HUES6 (cell line): ENCODE data around the gene KLC4.

Experiments used
- H3K27ac ChIP-seq: 2 replicates; pipeline ENCODE4 v1.7.0; 2013; ENCODE audit warnings: low read depth, mild to moderate bottlenecking, low read length, inconsistent platforms
- H3K27me3 ChIP-seq: 2 replicates; pipeline ENCODE4 v1.6.1; 2013; ENCODE audit warnings: low read length; ENCODE audit not compliant: control insufficient read depth, insufficient read depth
- H3K36me3 ChIP-seq: 2 replicates; pipeline ENCODE4 v1.6.1; 2013; ENCODE audit warnings: low read length; ENCODE audit not compliant: control insufficient read depth, insufficient read depth
- H3K4me1 ChIP-seq: 2 replicates; pipeline ENCODE4 v1.6.1; 2013; ENCODE audit warnings: low read length; ENCODE audit not compliant: control insufficient read depth, insufficient read depth
- H3K4me3 ChIP-seq: 2 replicates; pipeline ENCODE4 v1.5.1; 2013; ENCODE audit warnings: low read depth, low read length
- H3K9ac ChIP-seq: one replicate; pipeline ENCODE4 v1.6.1; 2013; ENCODE audit warnings: mild to moderate bottlenecking, low read length
- H3K9me3 ChIP-seq: 2 replicates; pipeline ENCODE4 v1.6.1; 2013; ENCODE audit warnings: low read depth, low read length; ENCODE audit not compliant: control insufficient read depth, insufficient read depth

KLC4 gene

DNA sequence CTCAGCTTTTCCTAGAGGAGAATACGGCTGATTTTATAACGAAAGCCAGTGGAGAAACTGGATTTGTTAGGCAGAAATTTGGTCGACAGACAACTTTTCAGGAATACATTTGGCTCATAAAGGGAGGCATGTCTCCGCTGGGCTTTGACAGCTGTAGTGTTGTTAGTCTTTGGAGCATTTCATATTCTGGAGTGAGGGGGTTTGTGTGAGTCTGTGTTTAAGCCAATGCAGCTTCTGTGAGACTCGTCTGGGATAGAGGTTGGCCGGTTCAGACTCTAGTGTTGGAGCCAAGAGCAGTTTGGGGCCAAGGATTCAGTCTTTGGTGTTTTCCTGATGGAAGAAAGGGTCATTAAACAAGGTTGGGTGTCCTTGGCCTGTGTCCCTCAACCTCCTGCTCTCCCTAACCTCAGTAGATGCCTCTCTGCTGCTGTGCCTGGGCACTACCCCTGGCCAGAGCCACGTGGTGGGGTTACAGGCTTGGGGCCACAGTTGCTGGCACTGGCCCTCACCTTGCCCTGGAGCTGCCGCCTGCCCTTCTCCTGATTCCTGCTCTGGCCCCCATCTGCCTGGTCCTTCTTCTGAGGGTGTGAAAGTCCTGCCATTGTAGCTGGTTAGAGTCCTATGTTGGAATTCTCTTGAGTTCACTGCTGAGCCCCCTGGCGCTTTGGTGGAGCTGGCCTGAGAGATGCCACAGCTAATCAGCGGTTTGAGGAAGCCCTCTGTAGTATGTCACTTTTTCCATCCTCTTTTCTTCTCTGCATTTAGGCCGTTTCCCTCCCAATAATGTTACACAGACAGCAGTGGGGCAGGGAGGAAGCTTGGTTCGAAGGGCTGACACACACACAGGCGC is 23.6 kb downstream of the KLC4 start:
- H3K9ac ChIP-seq: no peak overlapping the region
- no peaks in the 10 kb centered on the region for H3K27me3 ChIP-seq
- peaks cover 31% of the 10 kb centered on the region for H3K4me1 ChIP-seq

DNA sequence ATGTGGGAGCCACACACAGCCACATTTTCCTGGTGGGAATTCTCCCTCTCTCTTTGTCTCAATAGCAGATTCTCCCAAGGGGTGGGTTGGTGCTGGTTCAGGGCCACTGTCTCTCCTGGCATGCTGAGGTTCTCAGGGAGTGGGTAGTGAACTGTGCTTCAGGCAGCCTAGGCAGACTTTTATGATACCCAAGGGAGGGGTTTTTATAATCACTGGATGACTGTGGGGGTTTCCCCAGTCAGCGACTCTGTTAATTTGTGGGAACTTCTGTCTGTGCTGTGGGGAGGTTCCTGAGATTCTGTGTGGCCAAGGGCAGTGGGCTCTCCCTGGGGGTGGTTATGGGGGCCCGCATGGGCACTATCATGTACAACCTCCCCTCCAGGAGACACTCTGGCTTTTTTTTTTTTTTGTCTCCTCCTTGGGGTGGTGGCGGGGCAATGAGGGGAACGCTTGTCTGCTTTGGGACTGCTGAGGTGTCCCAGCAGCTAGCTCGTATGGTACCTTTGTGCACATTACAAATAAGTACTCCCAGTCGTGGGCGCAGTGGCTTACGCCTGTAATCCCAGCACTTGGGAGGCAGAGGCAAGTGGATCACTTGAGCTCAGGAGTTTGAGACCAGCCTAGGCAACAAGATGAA is 26.7 kb downstream of the KLC4 start:
- H3K9ac ChIP-seq: no peak overlapping the region
- H3K27ac ChIP-seq: no peak overlapping the region
- H3K9me3 ChIP-seq: no peaks in the 10 kb centered on the region
- peaks cover 42% of the 10 kb centered on the region for H3K4me1 ChIP-seq
- no peaks in the 10 kb centered on the region for H3K36me3 ChIP-seq
- no peaks in the 10 kb centered on the region for H3K27me3 ChIP-seq
- no peak overlapping the region for H3K4me3 ChIP-seq

More for the DNA sequence above, 23.6 kb downstream of the KLC4 start:
- H3K4me3 ChIP-seq: no peak overlapping the region
- no peaks in the 10 kb centered on the region for H3K9me3 ChIP-seq
- H3K27ac ChIP-seq: no peak overlapping the region
- H3K36me3 ChIP-seq: no peaks in the 10 kb centered on the region

DNA sequence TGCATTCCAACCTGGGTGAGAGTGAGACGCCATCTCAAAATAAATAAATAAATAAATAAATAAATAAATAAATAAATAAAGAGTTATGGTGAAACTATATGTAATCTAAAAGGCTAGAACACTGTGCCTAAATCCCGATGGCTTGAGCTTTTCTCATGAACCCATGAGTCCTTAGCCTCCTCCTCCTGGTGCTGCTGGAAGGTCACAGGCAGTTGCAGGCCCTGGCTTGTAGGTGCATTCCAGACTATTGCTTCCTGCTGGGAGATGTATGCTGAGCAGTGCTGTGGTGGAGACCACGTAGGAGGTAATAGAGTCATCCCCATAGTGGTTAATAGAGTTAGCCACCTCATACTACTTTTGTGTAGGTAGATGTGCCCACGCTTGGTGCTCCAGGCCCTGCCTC is 29.2 kb downstream of the KLC4 start:
- Histone ChIP-seq H3K9ac (no peak overlapping the region), H3K27ac (no peak overlapping the region)

DNA sequence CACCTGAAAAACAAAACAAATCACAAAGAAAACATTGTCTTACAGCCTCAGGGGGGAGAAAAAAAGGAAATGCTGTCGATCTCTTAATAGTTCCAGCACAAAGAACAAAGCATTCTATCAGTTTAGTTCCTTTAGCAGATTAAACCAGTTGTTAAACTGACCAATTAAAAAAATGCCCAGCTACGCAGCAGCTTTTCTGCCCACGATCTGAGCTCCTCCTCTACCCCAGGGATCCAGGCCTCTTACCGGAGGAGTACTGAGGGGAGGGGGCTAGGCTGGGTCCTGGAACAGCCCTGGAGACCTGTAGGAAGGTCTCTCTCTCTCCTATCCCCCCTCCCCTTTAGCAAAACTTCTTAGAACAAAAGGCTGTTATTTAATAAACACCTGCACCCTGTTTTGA is 30.0 kb downstream of the KLC4 start:
- Histone ChIP-seq H3K4me3 (peak overlapping the region; percentile 25), H3K9ac (peak overlapping the region; percentile 40)

More for the DNA sequence above, 29.2 kb downstream of the KLC4 start:
- Histone ChIP-seq H3K4me1 (peaks cover 49% of the 10 kb centered on the region), H3K9me3 (no peaks in the 10 kb centered on the region), H3K36me3 (no peaks in the 10 kb centered on the region), H3K4me3 (peak overlapping the region; percentile 25; the same call in 1 of the 2 replicates), H3K27me3 (no peaks in the 10 kb centered on the region)

DNA sequence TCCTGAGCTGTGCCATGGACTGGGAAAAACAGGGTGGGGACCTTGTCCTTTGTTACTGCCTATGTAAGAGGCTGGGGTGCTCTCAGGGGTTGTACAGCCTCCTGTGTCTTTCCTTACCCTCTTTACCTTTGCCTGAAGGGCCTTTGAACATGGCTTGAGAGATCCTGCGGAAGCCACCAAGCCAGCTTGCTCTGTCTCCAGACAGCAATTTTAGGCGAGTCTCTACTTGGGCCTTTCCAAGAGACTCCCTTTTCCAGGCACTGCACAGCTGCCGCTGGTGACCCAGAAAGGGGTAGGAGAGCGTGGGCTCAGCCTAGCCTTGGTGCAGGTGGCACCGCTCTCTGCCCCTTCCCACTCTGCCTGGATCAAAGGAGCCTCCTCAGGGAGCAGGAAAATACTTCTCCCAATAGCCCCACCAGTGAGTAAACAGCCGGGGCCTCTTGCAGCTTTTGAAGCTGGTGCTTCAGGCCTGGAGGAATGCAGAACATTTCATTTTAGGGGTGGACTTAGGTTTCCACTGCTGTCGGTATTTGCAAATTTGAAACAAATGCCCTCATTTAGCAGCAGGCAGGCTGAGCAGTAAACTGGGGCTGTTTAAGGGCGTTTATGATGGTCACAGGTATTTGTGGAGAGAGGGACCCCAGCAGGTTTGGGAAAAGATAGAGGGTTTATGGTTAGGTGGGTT is 30.6 kb downstream of the KLC4 start:
- H3K27ac ChIP-seq: peak overlapping the region; percentile 83

More for the DNA sequence above, 30.0 kb downstream of the KLC4 start:
- no peaks in the 10 kb centered on the region for H3K27me3 ChIP-seq
- no peaks in the 10 kb centered on the region for H3K9me3 ChIP-seq
- no peaks in the 10 kb centered on the region for H3K36me3 ChIP-seq
- peak overlapping the region; percentile 83 for H3K27ac ChIP-seq
- H3K4me1 ChIP-seq: peaks cover 55% of the 10 kb centered on the region

DNA sequence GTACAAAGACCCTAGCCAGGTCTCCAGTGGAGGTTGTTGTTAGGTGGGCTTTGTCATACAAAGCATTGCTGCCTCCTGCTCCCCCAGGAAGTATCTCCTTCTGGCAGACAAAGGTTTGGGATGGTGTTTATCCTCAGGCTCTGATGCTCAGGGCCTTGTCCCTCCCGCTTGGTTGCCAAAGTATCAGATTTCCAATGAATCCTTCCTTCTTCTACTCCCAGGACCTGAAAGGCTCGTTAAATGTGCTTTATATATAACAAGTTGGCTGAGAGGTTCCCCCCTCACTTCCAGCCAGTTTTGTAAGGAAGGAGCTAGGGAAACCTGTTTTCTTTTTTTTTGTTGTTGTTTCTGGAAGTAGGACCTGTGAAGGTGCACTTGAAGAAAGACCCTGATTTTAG is 31.1 kb downstream of the KLC4 start:
- Histone ChIP-seq H3K36me3 (no peaks in the 10 kb centered on the region), H3K27me3 (no peaks in the 10 kb centered on the region), H3K9ac (peak overlapping the region; percentile 40), H3K9me3 (no peaks in the 10 kb centered on the region), H3K27ac (peak overlapping the region; percentile 83), H3K4me3 (peak overlapping the region; percentile 25), H3K4me1 (peaks cover 59% of the 10 kb centered on the region)

More for the DNA sequence above, 30.6 kb downstream of the KLC4 start:
- peak overlapping the region; percentile 40 for H3K9ac ChIP-seq
- H3K36me3 ChIP-seq: no peaks in the 10 kb centered on the region
- no peaks in the 10 kb centered on the region for H3K9me3 ChIP-seq
- H3K4me1 ChIP-seq: peaks cover 55% of the 10 kb centered on the region
- no peaks in the 10 kb centered on the region for H3K27me3 ChIP-seq
- peak overlapping the region; percentile 25 for H3K4me3 ChIP-seq

DNA sequence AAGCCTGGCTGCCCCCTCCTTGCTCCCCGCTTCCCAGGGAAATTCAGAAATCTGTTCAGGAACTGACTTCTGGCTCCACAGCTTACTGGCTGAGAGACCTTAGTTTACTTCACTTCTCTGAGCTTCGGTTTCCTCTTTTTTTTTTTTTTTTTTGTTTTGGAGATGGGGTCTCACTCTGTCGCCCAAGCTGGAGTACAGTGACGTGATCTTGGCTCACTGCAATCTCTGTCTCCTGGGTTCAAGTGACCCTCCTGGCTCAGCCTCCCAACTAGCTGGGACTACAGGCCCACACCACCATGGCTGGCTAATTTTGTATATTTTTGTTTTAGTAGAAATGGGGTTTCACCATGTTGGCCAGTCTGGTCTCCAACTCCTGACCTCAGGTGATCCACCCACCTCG is 31.6 kb downstream of the KLC4 start:
- Histone ChIP-seq H3K9ac (peak overlapping the region; percentile 40), H3K9me3 (no peaks in the 10 kb centered on the region), H3K27me3 (no peaks in the 10 kb centered on the region), H3K36me3 (no peaks in the 10 kb centered on the region), H3K27ac (peak overlapping the region; percentile 83), H3K4me3 (peak overlapping the region; percentile 25), H3K4me1 (peaks cover 62% of the 10 kb centered on the region)

DNA sequence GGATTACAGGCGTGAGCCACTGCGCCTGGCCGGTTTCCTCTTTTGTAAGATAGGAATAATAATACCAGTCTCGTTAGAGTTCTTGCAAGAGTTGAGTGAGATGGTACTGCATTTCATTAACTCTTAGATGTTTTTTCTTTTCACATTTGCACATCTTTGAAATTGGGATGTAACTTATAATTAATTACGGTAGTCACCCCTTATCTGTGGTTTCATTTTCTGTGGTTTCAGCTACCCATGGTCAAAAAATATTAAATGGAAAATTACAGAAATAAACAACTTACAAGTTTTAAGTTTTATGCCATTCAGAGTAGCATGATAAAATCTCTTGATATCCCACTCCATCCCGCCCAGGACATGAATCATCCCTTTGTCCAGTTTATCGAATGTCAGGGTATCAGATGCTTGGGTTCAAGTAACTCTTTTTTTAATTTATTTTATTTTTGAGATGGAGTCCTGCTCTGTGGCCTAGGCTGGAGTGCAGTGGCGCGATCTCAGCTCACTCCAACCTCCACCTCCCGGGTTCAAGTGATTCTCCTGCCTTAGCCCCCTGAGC is 32.1 kb downstream of the KLC4 start:
- H3K9ac ChIP-seq: no peak overlapping the region
- H3K9me3 ChIP-seq: no peaks in the 10 kb centered on the region
- H3K4me3 ChIP-seq: no peak overlapping the region
- H3K4me1 ChIP-seq: peaks cover 62% of the 10 kb centered on the region
- no peaks in the 10 kb centered on the region for H3K36me3 ChIP-seq
- H3K27ac ChIP-seq: peak overlapping the region; percentile 83; the same call in 1 of the 2 replicates
- H3K27me3 ChIP-seq: no peaks in the 10 kb centered on the region

DNA sequence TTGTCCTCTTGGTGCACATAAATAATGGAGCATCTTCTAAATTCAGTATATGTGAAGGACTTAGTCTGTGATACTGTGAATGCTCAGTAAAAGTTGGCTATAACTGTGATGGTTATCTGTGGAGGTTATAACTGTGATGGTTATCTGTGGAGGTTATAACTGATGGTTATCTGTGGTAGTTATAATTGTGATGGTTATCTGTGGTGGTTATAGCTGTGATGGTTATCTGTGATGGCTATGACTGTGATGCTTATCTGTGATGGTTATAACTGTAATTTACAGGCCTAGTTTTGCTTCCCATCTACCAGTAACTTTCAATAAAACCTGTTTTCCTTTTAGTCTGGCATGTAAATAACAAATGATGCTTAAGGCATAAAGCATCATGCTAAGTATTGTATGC is 33.2 kb downstream of the KLC4 start:
- Histone ChIP-seq H3K27ac (no peak overlapping the region), H3K4me1 (peaks cover 74% of the 10 kb centered on the region)

DNA sequence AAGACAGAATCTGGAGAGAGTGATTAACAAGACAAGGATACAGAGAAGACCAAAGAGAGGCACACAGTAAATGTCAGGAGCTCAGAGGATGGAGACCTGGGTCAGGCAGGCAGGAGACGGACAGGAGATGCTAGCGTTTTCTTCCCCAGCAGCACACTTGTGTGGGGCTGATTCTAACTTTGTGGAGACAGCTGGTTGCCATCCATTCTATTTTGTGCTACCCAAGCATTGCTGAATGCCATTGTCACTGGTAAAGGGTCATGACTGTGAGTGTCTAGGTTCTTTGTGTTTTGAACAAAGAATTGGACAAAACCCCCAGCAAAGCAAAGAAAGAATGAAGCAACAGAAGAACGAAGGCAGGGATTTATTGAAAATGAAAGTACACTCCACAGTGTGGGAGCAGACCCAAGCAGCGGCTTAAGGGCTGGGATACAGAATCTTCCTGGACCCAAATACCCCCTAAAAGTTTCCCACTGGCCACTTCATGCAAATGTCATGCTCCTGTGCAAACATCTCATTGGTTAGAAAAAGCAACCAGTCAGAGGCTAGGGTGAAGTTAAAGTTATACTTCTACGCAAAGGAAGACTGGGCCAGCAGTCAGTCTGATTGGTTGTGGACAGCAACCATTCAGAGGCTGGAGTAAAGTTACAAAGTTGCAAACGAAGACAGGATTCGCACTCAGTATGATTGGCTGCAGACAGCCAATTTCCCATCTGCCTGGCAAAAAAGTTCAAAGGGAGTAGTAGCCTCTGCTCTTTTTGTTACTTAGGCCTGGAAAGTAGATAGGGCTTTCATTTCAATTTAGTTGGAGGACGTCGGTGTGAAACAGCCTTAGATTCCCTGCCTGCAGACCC is 34.2 kb downstream of the KLC4 start:
- Histone ChIP-seq H3K27me3 (no peaks in the 10 kb centered on the region), H3K4me3 (no peak overlapping the region), H3K4me1 (peaks cover 78% of the 10 kb centered on the region), H3K9ac (no peak overlapping the region), H3K9me3 (no peaks in the 10 kb centered on the region), H3K36me3 (no peaks in the 10 kb centered on the region), H3K27ac (no peak overlapping the region)

More for the DNA sequence above, 33.2 kb downstream of the KLC4 start:
- no peak overlapping the region for H3K4me3 ChIP-seq
- H3K27me3 ChIP-seq: no peaks in the 10 kb centered on the region
- H3K36me3 ChIP-seq: no peaks in the 10 kb centered on the region
- no peak overlapping the region for H3K9ac ChIP-seq
- H3K9me3 ChIP-seq: no peaks in the 10 kb centered on the region
